ENCODE data around the gene MFSD12. TPM values are rescaled to one million over a fixed set of nuclear protein-coding genes. Genes with fewer than 3 reads are reported as not detected.

The MFSD12 gene
- total and polyA plus RNA-seq, 2 experiments from 2014 or later = 23.0 to 67.9 TPM

DNA sequence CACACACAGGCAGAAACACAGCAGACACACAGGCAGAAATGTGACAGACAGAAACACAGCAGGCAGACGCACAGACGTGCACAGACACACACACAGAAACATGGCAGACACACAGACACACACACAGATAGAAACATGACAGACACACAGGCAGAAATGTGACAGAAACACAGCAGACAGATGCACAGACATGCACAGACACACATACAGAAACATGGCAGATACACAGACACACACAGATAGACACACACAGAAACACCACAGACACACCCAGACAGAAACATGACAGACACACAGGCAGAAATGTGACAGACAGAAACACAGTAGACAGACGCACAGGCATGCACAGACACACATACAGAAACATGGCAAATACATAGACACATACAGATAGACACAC lies 48.0 kb upstream of the MFSD12 start:
- Histone ChIP-seq H3K79me2 (ENCODE audit: insufficient read depth) (no peaks in the 10 kb centered on the region), H3K9me3 (ENCODE audit: low read depth) (no peaks in the 10 kb centered on the region), H3K4me1 (ENCODE audit: insufficient read depth) (no peaks in the 10 kb centered on the region), H3K4me2 (ENCODE audit: unreplicated experiment) (no peak overlapping the region), H3K27me3 (replicated peaks; ENCODE audit: insufficient read depth) (no peaks in the 10 kb centered on the region), H2AFZ (no peak overlapping the region), H3K27ac (no peak overlapping the region), H3F3A (ENCODE audit: insufficient read depth) (no peaks in the 10 kb centered on the region; the same call in 1 of the 2 replicates), H3K9me2 (ENCODE audit: insufficient read depth) (no peaks in the 10 kb centered on the region), H3K4me3 (no peak overlapping the region), H3K36me3 (ENCODE audit: low read depth) (no peaks in the 10 kb centered on the region), H4K20me1 (ENCODE audit: insufficient read depth) (no peaks in the 10 kb centered on the region), H3K9ac (no peak overlapping the region)
- DNase-seq = no peak
- 89 to 98% methylated on average over 3 of the region's 3 CpGs for whole genome bisulfite sequencing, 2 experiments (ENCODE audit: low coverage in 1 of 2, low lambda C conversion rate in 2 of 2, missing lambda C conversion rate in 2 of 2)
- in situ Hi-C loops (cut with MboI) = loop anchor here (25.0 kb wide), 1 partner anchor 293 kb away; no protein-coding TSS in a partner anchor
- TF ChIP-seq EZH2phosphoT487 (IDR thresholded peaks at IDR 0.05; ENCODE audit: insufficient read depth, low read depth) (no peak), EZH2 (IDR thresholded peaks at IDR 0.05; ENCODE audit: insufficient read depth, poor library complexity, severe bottlenecking) (no peak)

DNA sequence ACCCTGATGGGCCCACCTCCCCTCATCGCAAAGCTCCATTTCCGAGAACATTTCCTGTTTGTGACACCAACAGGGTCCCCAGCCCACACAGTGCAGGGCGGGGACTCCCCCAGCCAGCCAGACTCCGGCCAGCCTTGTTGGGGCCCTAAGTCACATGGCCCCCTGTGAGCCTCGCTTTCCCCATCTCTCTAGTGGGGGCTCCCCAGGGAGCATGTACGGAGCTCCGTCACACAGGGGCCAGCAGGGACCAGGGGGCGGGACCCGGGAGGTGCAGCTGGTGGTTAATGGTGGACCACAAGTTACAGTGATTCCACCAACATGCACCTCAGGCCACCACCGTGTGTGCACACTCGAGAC lies 47.6 kb upstream of the MFSD12 start:
- no peak for DNase-seq
- no peak overlapping the region for H3K9ac ChIP-seq
- H3F3A ChIP-seq (ENCODE audit: insufficient read depth) = no peaks in the 10 kb centered on the region; the same call in 1 of the 2 replicates
- in situ Hi-C loops (cut with MboI) = loop anchor here (25.0 kb wide), 1 partner anchor 293 kb away; no protein-coding TSS in a partner anchor
- H3K4me1 ChIP-seq (ENCODE audit: insufficient read depth) = no peaks in the 10 kb centered on the region
- no peaks in the 10 kb centered on the region for H3K9me3 ChIP-seq (ENCODE audit: low read depth)
- no peak overlapping the region for H3K27ac ChIP-seq
- H3K4me2 ChIP-seq (ENCODE audit: unreplicated experiment) = no peak overlapping the region
- 76 to 82% methylated on average over 9 to 11 of the region's 11 CpGs for WGBS, 2 experiments (ENCODE audit: low coverage in 1 of 2, low lambda C conversion rate in 2 of 2, missing lambda C conversion rate in 2 of 2)
- no peak overlapping the region for H2AFZ ChIP-seq
- no peaks in the 10 kb centered on the region for H4K20me1 ChIP-seq (ENCODE audit: insufficient read depth)
- H3K36me3 ChIP-seq (ENCODE audit: low read depth) = no peaks in the 10 kb centered on the region
- H3K4me3 ChIP-seq = no peak overlapping the region
- TF ChIP-seq EZH2phosphoT487 (IDR thresholded peaks at IDR 0.05; ENCODE audit: insufficient read depth, low read depth) (no peak), EZH2 (IDR thresholded peaks at IDR 0.05; ENCODE audit: insufficient read depth, poor library complexity, severe bottlenecking) (no peak)
- H3K27me3 ChIP-seq (replicated peaks; ENCODE audit: insufficient read depth) = no peaks in the 10 kb centered on the region
- no peaks in the 10 kb centered on the region for H3K9me2 ChIP-seq (ENCODE audit: insufficient read depth)
- no peaks in the 10 kb centered on the region for H3K79me2 ChIP-seq (ENCODE audit: insufficient read depth)

DNA sequence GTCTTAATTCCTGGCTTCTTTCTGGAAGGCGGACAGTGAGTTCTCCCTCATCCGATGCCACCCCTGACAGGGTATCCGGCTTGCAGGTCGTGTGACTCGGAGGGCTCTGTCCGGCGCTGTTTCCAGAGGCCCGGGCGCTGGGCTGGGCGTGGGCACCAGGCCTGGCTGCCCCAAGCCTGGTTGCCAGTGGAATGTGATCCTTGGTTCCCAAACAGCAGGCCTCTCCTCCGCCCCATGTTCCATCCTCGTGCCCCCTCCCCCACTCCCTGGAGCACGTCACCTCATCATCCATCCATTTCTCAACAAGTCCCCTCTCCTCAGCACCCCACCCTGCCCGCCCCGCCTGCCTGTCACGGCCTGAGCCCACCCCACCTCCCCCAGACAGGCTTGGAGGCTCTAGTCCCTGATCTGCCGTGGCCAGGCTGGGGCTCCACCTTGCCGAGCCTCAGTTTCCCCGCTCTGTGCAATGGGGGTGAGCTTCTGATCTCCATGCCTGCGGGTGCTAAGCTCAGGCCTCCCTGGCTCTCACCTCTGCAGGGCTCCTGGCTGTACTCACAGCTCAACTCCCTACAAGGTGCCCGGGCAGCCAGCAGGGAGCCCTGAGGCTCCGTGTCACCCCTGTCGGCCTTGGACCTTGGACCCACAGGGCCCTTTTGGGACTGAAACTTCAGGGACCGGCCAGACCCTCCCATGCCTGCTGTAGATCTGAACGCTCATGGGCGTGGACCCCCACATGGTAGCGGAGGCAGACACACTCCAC lies 47.0 kb upstream of the MFSD12 start:
- H3K79me2 ChIP-seq (ENCODE audit: insufficient read depth) = no peaks in the 10 kb centered on the region
- no peak for TF ChIP-seq EZH2phosphoT487 (IDR thresholded peaks at IDR 0.05; ENCODE audit: insufficient read depth, low read depth)
- TF ChIP-seq EZH2 (IDR thresholded peaks at IDR 0.05; ENCODE audit: insufficient read depth, poor library complexity, severe bottlenecking) = no peak
- H4K20me1 ChIP-seq (ENCODE audit: insufficient read depth) = no peaks in the 10 kb centered on the region
- 82 to 83% methylated on average over 21 to 27 of the region's 27 CpGs for WGBS, 2 experiments (ENCODE audit: low coverage in 1 of 2, low lambda C conversion rate in 2 of 2, missing lambda C conversion rate in 2 of 2)
- no peaks in the 10 kb centered on the region for H3K4me1 ChIP-seq (ENCODE audit: insufficient read depth)
- H2AFZ ChIP-seq = no peak overlapping the region
- no peak overlapping the region for H3K27ac ChIP-seq
- no peaks in the 10 kb centered on the region for H3K36me3 ChIP-seq (ENCODE audit: low read depth)
- in situ Hi-C loops (cut with MboI) = loop anchor here (25.0 kb wide), 1 partner anchor 292 kb away; no protein-coding TSS in a partner anchor
- H3K4me3 ChIP-seq = no peak overlapping the region
- no peaks in the 10 kb centered on the region for H3K27me3 ChIP-seq (replicated peaks; ENCODE audit: insufficient read depth)
- no peak overlapping the region for H3K4me2 ChIP-seq (ENCODE audit: unreplicated experiment)
- DNase-seq = no peak
- H3F3A ChIP-seq (ENCODE audit: insufficient read depth) = no peaks in the 10 kb centered on the region; the same call in 1 of the 2 replicates
- no peak overlapping the region for H3K9ac ChIP-seq
- no peaks in the 10 kb centered on the region for H3K9me2 ChIP-seq (ENCODE audit: insufficient read depth)
- H3K9me3 ChIP-seq (ENCODE audit: low read depth) = no peaks in the 10 kb centered on the region

DNA sequence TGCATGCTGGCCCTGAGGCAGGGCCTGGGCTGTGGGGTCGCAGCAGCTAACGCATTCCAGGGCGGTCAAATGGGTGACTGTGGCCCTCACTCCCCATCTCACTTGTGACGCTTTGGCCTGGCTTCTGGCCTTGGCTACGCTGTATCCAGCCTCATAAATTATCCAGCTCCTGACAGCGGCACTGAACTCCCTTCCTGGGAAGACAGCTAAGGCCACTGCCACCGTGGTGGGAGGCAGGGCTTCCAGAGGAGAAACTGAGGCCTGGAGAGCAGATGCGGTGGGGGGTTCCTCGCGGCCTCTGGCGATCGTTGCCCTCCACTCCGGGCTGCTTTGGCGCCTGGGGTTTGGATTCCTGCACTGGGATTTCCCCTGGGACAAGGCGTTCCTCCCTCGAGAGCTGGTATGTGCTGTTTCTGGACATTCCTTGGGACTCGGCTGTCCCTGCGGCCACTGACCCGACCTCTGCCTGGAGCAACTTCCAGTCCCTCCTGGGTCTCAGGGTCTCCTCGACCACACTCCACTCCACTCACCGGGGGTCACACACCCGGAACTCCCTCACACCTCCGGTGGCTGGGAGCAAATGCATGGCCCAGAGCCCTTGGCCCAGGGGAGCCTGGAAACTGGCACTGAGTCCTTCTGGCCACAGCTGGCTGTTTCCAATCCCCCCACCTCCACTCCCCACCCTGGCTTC lies 45.9 kb upstream of the MFSD12 start:
- Histone ChIP-seq H3K27ac (no peak overlapping the region), H3F3A (ENCODE audit: insufficient read depth) (no peaks in the 10 kb centered on the region; the same call in 1 of the 2 replicates), H2AFZ (no peak overlapping the region), H3K4me2 (ENCODE audit: unreplicated experiment) (no peak overlapping the region), H3K9me2 (ENCODE audit: insufficient read depth) (no peaks in the 10 kb centered on the region), H3K9ac (no peak overlapping the region), H3K4me1 (ENCODE audit: insufficient read depth) (no peaks in the 10 kb centered on the region), H3K27me3 (replicated peaks; ENCODE audit: insufficient read depth) (no peaks in the 10 kb centered on the region), H3K4me3 (no peak overlapping the region), H4K20me1 (ENCODE audit: insufficient read depth) (no peaks in the 10 kb centered on the region), H3K9me3 (ENCODE audit: low read depth) (no peaks in the 10 kb centered on the region), H3K36me3 (ENCODE audit: low read depth) (no peaks in the 10 kb centered on the region), H3K79me2 (ENCODE audit: insufficient read depth) (no peaks in the 10 kb centered on the region)
- in situ Hi-C loops (cut with MboI) = loop anchor here (25.0 kb wide), 1 partner anchor 291 kb away; no protein-coding TSS in a partner anchor
- WGBS, 2 experiments (ENCODE audit: low coverage in 1 of 2, low lambda C conversion rate in 2 of 2, missing lambda C conversion rate in 2 of 2) = 74 to 79% methylated on average over 21 to 22 of the region's 23 CpGs
- TF ChIP-seq EZH2 (IDR thresholded peaks at IDR 0.05; ENCODE audit: insufficient read depth, poor library complexity, severe bottlenecking) = no peak
- no peak for TF ChIP-seq EZH2phosphoT487 (IDR thresholded peaks at IDR 0.05; ENCODE audit: insufficient read depth, low read depth)
- DNase-seq = no peak
